Measurements from ENCODE around the gene GYG1.

Gene GYG1

DNA sequence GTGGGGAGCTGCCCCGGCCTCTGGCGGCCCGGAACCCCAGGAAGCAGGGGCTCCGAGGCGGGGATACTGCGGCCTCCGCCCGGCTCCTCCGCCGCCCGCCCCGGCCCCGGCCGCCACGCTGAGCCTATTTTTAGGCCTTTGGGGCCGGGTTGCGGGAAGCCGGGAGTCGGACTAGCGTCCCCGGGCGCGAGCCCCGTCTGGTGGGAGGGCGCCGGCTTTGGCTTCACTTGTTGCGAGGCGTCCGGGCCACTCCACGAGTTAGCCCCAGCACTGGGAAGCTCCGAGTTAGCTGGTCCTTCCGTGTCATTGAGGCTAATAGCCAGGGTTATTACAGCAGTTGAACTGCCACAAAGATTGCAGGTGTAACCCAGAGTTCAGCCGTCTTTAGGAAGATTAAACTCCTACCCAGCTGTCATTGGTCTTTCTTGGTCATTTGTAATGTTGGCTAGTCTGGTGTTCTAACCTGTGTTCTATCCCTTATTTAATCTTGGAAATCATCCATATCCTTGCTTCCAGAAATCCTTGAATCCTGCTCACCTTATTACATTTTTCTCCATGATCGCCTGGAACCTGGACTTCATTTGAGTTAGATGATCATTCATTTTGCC is 791 bp downstream of the GYG1 start:
- no peak for DNase-seq

DNA sequence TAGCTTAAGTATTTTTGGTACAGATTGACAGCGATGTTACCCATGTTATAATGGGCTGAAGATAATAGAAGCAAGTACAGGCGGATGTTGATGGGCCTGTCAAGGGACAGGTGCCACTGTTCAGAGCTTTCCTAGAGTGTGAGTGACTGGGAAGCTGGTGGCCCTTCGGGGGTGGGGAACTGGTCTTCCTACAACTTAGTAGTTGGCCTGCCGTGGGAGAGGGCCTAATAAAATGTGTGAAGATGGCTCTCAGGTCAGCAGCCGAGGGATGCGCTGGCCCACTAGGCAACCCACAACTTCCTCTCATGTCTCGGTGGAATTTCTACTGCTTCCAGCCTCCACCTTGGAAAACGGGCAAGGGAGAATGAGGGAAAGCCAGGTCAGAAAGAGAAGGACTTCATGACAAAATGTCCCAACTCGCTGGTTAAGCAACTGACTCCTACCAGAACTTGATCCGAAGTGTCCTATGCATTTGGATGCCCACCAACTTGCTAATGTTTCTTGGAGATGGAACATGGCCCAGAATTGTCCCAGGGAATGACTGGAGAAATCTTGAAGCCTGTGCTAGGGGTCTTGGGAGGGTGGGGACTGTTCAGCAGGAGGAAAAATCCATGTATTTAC is 1.4 kb downstream of the GYG1 start:
- DNase-seq = no peak

DNA sequence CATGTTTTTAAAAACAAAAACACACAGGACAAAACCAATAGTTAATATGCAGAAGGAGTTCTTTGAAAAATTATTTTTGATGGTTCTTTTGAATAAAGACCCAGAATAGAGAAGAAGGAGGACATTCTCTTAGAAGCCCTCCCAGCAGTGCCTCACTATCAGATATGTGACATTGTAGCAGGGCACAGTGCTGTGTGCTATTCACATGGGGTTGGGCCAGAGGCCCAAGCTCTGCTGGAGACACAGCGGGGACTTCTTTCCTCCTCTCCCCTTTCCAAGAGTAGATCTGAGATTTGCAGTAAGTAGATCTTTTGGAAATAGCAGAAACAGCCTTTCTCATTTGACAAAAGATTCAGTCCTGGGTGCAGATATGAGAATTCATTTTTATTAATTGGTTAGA is 6.3 kb downstream of the GYG1 start:
- DNase-seq = no peak

DNA sequence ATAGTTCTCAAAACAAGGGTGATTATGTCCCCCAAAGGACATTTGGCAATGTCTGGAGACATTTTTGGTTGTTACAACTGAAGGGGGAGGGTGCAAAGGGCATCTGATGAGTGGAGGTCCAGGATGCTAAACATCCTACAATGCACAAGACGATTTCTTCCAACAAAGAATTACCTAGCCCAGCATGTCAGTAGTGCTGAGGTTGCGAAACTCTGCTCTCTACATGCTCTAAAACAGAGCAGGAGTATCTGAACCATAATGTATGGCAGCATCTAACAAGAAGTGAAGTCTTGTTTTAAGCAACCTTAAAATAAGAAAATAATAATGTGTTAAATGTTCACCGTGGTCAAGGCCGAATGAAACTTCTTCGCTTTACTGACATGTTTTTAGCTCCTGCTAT is 7.0 kb downstream of the GYG1 start:
- DNase-seq = no peak

DNA sequence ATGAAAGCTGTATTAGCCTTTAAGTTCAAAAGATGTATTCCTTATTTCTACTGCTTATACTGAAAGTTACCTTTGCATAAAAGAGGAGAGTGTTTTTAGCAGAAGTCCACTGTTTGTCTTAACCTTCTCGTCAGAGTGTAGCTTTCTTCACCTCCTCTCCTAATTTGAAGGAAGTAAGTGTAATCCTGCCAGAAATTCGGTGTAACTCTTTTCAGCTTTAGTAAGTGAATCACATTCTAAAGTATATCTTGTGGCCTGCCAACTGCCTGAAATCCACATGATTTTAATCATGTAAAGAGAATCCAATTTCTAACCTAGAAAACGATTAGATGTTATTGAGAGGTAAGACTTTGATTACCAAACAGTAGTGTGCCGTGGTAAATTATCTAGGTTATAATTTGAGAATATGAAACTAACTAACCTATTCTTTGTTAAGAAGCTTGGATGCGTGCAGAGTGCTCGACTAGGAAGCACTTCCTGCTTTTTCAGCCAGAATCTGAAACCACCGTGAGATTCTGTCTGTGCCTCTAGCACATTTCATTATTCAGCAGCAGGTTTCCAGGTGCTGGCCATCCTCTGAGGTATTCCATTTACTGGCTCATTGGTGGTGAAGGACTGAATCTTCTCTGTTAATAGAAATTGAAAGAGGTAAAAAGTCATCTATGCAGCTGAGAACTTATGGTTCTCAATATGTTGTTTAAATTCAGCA is 7.5 kb downstream of the GYG1 start:
- no peak for DNase-seq

DNA sequence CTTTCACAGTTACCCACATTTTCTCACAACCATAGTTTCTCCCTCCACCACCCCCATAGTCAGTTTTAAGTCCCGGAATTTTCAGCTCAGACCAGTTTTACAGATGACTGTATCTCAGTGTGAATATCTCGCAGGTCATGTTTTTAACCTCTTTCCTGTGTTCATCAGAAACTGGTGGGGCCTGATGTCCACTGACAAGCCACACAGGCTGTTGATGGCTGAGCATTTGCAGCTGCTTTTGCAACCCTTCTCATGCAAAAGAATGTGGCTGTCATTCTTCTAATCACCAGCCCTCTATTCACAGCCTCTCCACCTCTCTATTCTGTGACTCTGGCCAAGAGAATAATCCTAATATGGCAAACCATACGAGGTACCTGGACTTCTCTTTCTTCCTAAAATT is 8.5 kb downstream of the GYG1 start:
- no peak for DNase-seq

DNA sequence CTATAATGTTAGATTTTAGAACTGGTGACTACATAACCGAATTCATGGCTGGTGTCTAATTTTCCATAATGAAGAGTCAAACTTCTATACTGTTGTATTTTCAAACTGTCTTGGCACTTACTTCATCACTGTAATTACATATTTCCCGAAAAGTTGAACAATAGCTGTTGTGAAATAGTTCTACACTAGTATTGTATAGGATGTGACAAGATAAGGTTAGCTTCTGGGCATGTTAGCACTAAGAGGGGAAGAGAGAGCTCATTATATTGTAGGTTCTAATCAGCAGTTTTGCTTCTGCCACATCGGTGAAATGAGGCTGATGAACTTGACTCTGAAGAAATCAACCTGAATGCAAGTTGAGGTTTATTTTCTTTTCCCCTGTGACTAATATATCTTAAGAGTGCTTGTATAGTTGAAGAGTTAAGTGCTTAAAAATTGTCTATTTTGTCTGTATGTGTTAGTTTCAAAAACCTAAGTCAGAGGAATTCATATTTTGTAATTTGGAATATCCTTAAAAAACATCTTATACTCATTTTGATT is 8.9 kb downstream of the GYG1 start:
- no peak for DNase-seq

DNA sequence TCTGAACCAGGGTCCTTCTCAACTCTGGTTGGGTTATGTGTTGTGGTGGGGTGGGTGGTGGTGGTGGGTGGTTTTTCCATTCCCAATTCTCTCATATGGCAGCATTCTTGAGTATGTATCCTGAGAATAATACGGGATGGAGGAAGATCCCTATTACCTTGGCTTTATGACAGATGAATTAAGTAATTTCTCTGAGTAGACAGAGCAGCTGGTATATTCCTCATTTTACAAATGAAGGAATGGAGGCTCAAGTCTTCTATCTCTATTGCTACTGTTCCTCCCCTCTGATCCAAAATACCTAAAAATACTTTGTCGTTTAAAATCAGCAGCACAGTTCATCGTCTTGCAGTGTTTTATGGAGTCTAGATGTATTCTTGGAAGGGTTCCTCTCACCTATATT is 10.4 kb downstream of the GYG1 start:
- no peak for DNase-seq

DNA sequence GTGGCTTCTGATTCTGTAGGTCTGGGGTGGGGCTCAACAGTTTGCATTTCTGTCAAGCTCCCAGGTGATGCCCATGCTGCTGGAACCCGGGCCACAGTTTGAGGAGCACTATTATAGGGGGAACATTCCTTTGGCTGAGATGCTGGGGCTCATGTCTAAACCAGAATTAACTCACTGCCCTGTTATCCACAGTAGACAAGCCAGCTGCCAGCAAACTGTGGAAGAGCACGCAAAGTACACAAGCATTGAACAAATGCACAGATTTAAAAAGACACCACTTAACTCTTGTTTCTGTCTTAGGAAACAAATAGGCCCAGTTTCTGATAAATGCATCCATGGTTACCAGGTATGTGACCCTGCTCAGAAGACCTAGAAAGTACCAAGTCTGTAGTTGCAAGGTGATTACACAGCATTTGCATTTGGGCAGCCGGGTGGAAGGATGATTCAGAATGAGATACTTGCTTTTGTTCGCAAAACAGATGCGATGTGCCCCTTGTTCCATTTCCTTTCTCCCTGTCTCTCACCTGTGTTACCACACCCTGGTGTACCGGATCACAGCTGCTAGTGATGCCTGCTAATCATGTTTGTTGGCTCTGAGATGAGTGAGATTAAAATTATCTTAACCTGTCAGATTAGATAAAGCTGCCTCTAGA is 12.4 kb downstream of the GYG1 start:
- no peak for DNase-seq

DNA sequence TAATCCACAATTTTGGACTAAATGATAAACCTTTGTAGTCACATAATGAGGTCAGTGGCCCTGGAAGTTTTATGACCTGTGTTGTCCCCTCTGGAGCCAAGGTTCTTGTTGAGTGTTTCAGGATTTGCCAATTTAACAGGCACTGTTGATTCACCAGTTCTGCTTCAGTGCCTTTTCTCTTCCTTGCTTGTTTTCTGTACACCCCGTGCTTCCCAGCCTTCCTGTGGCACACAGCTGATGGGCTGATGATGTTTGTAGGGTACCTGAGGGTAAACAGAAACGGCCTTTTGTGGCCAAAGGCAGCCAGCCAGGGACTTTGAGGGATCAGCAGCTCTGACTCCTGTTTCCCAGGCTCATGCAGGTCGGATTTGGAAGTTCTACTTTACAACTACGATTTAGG is 13.3 kb downstream of the GYG1 start:
- no peak for DNase-seq

DNA sequence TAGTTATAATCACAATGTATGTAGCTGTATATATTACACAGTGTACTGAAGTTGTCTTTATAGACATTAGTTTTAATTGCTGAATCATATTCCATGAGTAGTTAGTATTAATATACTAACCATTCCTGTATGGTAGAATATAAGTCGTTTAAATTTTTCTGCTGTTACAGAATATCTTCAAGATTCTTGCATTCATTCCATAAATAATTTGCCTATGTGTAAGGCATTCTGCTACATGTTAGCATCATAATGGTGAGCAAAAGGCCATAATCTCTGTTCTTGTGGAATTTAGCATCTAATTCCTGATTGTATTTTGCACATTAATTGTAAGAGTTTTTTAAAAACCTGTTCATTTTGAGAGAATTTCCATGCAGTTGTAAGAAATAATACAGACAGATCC is 14.1 kb downstream of the GYG1 start:
- no peak for DNase-seq

DNA sequence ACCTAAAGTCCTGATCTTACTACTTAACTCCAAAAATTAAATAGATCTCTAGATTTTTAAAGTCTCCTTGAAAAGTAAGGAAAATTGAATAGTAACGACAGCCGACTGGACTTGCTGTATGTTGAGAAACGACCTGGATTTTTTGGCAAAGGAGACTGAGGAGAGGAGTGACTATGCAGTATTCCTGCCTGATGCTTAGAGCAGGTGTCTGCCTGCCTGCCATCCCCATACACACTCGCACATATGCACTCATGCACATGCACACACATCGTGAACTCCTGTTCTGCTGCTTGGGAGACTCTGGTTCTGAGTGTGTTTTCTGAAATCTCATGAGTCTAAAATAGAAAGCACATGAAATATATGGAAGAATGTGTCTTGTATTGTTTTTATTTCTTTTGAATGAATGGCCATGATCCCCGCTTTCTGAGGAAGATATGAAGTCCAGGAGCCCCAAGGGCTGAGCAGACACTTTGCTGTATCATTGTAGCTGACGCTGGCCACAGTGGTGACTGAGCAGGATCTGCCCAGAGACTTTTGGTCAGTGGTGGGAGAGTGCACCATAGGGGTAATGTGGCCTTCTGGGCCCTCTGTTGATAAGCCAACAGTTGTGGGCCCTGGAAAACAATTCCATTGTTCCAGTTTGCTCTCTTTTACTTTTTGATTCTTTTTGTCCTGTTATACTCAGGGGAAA is 16.4 kb downstream of the GYG1 start:
- no peak for DNase-seq

DNA sequence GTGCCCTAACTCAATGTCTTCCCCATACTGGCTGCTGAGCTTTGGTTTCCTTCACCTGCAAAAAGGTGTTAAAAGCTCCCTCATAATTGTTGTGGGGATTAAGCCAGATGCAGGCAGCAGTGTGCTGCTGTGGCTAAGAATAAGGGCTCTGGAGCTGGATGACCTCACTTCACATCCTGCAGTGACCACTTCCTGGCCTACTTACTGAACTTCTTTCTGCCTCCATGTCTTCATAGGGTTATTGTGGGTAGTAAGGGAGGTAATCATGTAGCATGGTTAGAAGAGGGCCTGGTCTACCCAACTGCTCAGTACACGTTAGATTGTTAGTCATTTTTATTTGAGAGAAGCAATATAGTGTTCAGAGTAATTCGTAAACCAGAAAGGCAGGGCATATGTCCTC is 18.4 kb downstream of the GYG1 start:
- no peak for DNase-seq

DNA sequence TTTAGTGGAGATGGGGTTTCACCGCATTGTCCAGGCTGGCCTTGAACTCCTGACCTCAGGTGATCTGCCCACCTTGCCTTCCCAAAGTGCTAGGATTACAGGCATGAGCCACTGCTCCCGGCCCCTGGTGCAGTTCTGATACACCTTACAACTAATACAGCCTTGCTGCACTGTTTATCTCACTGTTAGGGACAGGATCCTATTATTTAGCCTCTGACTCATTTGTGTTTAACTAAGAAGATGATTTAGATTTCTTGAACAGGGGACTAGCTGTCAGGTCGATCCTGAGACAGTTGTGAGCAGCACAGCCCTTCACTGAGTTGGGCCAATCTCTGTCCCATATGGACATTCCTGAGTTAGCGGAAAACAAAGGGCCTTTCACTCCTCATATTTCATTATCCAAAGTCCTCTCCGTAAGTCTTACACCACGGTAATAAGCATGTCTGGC is 19.2 kb downstream of the GYG1 start:
- no peak for DNase-seq

DNA sequence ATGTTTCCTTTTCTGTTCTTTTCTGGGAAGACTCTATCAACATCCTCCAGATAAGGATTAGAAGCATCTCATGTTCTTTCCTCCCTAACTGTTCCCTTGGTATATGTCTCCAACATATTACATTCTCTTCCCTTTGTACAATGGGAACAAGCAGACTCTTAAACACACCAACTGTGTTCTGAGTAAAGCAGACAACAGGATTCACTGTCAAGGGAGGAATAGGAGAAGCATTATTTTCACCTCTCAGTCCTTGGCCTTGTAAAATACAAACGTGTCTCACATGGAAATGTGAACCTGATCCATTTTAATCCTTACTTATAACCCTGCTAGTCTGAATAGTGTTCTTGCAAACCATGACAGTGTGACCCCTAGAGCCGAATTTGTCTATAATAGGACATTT is 19.6 kb downstream of the GYG1 start:
- no peak for DNase-seq

DNA sequence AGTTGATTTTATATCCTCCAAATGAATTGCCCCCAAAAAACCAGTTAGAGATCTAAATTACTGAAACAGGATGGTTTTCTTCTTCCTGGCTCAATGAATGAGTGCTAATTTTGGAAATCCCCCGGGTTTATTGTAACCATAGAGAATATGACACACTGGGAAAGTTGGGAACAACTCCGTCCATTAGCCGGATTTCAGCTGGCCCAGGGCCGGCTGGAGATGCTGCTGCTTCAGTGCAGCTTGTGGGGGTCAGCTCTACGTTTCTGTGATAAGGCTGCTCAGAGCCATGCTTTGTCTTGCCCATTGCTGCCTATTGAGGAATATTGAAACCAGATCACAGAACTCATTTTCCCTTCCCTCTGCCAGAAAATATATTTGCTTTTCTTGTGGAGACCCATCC is 20.3 kb downstream of the GYG1 start:
- DNase-seq = no peak

DNA sequence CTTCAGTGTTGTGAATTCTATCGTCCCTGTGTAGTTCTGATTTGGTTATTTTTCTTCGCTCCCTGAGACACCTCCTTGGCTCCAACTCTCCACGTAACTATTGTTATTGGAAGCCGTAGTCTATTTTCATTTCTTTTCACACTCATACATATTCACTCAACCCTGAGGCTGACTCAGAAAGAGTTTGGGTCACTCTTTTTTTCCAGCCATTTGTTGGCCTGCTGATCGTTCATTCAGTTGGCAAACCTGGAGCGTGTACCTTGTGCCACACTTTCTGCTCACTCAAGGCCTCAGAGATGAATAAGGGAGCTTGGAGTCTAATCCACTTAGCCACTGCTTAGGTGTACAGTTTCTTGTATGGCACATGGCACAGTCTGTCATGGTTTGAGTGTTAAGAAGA is 22.4 kb downstream of the GYG1 start:
- DNase-seq = no peak

DNA sequence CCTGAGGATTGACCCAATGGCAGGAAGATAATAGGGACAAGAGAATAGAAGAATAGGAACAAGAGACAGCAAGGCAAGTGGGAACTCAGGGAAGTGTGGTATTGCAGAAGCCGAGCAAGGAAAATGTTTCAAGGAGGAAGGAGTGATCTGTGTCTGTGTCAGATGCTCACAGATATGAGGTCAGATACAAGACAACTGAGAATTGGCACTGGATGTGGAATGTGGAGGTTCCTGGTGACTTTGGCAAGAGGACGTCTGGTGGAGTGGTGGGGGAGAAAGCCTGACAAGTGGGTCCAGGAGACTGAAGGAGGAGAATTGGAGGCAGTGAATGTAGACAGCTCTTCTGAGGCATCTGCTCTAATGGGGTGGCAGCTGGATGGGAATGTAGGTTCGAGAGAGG is 24.1 kb downstream of the GYG1 start:
- DNase-seq = no peak

DNA sequence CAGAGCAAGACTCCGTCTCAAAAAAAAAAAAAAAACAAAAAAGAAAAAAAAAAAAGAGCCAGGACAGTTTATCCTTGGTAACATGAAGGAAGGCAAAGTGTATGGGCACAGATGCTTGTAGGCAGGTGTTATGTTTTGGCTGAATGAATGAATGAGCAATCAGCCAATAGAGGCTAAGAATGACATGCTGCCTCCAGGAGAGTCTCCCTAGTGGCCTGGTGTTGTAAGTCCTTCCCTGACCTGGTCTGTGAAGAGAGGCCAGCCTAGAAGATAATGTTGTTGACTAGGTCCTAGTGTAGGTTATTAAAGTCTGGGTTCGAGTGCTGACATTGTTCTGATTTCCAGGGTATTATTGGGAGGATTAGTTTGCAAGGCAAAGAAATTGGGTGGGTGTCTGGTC is 24.9 kb downstream of the GYG1 start:
- DNase-seq = no peak

DNA sequence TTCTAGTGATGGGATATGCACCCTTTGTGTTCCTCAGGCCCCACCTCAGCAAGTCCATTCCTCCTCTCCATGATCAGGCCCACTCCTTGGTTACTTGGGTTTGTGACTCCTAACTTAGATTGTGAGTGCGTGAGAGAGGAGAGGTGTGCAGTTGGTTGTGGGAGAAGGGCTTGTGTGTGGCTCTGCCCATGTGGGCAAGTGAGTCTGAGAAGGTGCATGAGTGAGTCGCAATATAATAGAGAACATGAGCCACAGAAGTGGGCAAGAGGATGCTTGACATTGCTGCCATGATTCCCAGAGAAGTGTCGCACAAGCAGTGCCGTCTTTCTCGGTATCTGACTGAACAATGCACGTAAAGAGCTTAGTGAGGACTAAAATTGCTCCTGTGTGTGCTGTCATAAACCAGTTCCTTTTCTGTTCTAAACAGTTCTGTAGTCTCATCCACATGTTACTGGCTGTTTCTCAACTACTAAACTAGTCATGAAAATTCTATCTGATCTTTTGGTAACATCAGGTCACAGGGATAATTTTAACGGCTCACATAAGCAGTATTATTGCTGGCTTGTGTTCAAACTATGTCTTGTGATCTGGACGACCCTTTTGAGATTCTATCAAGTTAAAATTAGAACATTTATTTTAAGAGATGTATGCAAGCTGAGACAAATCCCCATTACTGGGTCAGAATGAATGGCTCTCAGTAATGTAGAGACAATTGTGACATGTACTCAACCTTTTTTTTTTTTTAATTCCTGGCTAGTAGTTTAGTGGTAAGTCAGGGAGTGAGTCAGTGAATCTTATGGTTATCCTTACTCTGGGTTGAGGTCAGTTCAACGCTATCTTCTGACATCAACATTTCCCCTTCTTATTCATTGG is 25.6 kb downstream of the GYG1 start:
- no peak for DNase-seq

DNA sequence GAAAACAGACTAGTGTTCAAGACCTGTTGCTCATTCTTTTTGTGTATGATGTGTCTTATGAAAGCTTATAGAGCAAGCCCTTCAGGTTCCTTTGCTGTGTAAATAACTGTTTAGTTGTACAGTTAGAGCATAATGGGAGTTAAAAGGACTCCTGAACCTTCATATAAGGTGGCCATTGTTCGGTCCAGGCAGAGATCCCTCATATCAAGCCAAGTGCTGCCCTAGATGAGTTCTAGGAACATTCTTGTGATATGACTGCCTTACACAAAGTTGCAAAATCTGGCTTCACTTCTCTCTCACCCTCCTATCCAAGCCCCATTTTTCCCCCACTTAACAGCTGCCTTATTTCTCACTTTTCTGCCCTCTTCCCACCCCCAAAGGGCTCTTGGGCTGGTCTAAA is 26.9 kb downstream of the GYG1 start:
- DNase-seq = no peak

DNA sequence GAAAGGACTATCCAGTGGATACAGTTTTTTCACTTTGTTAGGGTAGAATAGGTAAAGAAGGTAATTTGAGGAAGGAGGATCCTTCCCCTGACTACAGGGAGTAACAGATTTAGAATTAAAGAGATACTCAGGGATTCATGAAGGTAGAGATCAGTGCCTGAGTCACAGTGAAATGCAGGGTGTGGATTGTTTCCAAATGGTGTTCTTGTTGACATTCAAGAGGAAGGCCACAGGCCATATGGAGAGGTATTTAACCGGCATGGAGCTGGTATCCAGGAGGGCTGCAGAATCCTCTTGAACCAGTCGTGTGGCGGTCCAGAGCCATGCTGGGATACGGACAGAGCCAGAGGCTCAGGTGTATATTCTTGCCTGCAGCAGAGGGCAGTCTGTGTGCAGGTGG is 28.2 kb downstream of the GYG1 start:
- no peak for DNase-seq

Measured in activated CD4-positive, alpha-beta T cell treated with anti-CD3 and anti-CD28 coated beads for 1 hour (primary cell).